Measurements from ENCODE around the gene OR6N1. TPM values are rescaled to one million over a fixed set of nuclear protein-coding genes. Genes with fewer than 3 reads are reported as not detected.

OR6N1 gene
- polyA plus RNA-seq, 1 of the 3 experiments (the other 2 are of a cell fraction): not detected

DNA sequence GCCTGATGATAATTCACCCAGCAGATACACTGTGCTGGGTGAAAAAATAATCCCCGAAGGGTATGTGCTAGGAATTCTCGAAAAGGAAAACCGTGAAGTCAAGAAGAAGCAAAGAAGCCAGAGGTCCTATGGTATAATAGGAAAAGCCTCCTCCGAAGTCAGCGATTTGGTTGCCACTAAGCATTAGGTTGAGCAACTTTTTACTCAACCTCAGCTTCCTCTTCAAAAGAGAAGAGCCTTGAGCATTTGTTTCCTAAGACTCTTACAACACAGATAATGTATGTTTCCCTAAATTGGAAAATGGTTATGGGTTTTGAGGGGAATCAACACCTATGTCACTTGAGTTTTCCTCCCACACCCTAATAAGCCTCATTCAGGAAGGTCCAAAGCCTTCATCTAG, 37.9 kb upstream of the OR6N1 start (continued):
- TF ChIP-seq YY1 (IDR thresholded peaks at IDR 0.05; ENCODE audit: low read depth) (no peak), TEAD4 (IDR thresholded peaks at IDR 0.05; ENCODE audit: borderline replicate concordance, insufficient read depth) (no peak)

DNA sequence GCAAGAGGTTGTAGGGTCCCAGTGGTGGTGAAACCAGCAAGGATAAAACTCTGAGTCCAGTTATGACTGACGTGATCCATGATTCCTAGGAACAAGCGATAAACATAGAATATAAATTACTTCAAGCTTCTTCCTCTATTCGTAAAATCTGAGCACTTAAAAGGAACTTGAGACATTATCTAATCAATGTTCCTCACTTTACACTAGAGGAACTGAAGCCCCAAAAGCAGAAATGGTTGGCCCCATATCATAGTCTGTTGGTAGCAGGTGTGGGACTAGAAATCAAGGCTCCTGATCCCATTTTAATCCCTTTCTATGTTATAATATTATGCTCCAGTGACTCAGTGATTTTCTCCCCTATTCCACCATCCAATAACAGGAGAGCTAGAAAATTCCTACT, 37.3 kb upstream of the OR6N1 start:
- H3K4me1 ChIP-seq (ENCODE audit: control insufficient read depth in 1 of 2, insufficient read depth in 2 of 2, low read depth in 1 of 2, low read length in 1 of 2): no peaks in the 10 kb centered on the region
- ChIA-PET CTCF (interaction anchor here (1.3 kb wide), 1 partner anchor 189 kb away, joined by 4 read pairs; no protein-coding TSS in a partner anchor), POLR2A (interaction anchor here (0.6 kb wide), 1 partner anchor 262 kb away, joined by 4 read pairs; no protein-coding TSS in a partner anchor)
- no peaks in the 10 kb centered on the region for H3K36me3 ChIP-seq (replicated peaks in 1 of 2; ENCODE audit: control insufficient read depth in 1 of 2, insufficient read depth in 2 of 2, low read length in 1 of 2)
- no peaks in the 10 kb centered on the region for H3F3A ChIP-seq (replicated peaks; ENCODE audit: insufficient read depth)
- H3K4me3 ChIP-seq (ENCODE audit: low read depth in 2 of 2, low read length in 1 of 2): no peak overlapping the region
- DNase-seq: no peak
- 0% methylated on average over 3 of the region's 3 CpGs for WGBS (ENCODE audit: low lambda C conversion rate)
- H2AFZ ChIP-seq (ENCODE audit: low read depth): no peak overlapping the region
- no peak overlapping the region for H3K9ac ChIP-seq
- no peaks in the 10 kb centered on the region for H4K20me1 ChIP-seq (ENCODE audit: insufficient read depth)
- TF ChIP-seq TAF1 (IDR thresholded peaks at IDR 0.05; ENCODE audit: borderline replicate concordance, low read depth, low read length): no peak
- TF ChIP-seq RAD21 (IDR thresholded peaks at IDR 0.05; ENCODE audit: low read length): no peak
- no peak for TF ChIP-seq EZH2phosphoT487 (IDR thresholded peaks at IDR 0.05; ENCODE audit: borderline replicate concordance, low read depth)
- no peak for TF ChIP-seq GATA2 (CRISPR knock-in tag; IDR thresholded peaks at IDR 0.05)
- TF ChIP-seq, protein P1, sequence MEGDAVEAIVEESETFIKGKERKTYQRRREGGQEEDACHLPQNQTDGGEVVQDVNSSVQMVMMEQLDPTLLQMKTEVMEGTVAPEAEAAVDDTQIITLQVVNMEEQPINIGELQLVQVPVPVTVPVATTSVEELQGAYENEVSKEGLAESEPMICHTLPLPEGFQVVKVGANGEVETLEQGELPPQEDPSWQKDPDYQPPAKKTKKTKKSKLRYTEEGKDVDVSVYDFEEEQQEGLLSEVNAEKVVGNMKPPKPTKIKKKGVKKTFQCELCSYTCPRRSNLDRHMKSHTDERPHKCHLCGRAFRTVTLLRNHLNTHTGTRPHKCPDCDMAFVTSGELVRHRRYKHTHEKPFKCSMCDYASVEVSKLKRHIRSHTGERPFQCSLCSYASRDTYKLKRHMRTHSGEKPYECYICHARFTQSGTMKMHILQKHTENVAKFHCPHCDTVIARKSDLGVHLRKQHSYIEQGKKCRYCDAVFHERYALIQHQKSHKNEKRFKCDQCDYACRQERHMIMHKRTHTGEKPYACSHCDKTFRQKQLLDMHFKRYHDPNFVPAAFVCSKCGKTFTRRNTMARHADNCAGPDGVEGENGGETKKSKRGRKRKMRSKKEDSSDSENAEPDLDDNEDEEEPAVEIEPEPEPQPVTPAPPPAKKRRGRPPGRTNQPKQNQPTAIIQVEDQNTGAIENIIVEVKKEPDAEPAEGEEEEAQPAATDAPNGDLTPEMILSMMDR (IDR thresholded peaks at IDR 0.05): no peak
- no peak for TF ChIP-seq YY1 (IDR thresholded peaks at IDR 0.05; ENCODE audit: low read depth)
- TF ChIP-seq NFIC (IDR thresholded peaks at IDR 0.05; ENCODE audit: borderline replicate concordance): no peak
- TF ChIP-seq JUND (IDR thresholded peaks at IDR 0.05): no peak
- no peak for TF ChIP-seq ELF1 (IDR thresholded peaks at IDR 0.05)
- TF ChIP-seq TCF12 (IDR thresholded peaks at IDR 0.05): no peak
- TF ChIP-seq, protein P2, sequence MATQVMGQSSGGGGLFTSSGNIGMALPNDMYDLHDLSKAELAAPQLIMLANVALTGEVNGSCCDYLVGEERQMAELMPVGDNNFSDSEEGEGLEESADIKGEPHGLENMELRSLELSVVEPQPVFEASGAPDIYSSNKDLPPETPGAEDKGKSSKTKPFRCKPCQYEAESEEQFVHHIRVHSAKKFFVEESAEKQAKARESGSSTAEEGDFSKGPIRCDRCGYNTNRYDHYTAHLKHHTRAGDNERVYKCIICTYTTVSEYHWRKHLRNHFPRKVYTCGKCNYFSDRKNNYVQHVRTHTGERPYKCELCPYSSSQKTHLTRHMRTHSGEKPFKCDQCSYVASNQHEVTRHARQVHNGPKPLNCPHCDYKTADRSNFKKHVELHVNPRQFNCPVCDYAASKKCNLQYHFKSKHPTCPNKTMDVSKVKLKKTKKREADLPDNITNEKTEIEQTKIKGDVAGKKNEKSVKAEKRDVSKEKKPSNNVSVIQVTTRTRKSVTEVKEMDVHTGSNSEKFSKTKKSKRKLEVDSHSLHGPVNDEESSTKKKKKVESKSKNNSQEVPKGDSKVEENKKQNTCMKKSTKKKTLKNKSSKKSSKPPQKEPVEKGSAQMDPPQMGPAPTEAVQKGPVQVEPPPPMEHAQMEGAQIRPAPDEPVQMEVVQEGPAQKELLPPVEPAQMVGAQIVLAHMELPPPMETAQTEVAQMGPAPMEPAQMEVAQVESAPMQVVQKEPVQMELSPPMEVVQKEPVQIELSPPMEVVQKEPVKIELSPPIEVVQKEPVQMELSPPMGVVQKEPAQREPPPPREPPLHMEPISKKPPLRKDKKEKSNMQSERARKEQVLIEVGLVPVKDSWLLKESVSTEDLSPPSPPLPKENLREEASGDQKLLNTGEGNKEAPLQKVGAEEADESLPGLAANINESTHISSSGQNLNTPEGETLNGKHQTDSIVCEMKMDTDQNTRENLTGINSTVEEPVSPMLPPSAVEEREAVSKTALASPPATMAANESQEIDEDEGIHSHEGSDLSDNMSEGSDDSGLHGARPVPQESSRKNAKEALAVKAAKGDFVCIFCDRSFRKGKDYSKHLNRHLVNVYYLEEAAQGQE (IDR thresholded peaks at IDR 0.05; ENCODE audit: low read depth, low read length): no peak
- no peak for TF ChIP-seq MXI1 (IDR thresholded peaks at IDR 0.05; ENCODE audit: low read depth, low read length)
- no peak for TF ChIP-seq MEF2A (IDR thresholded peaks at IDR 0.05; ENCODE audit: borderline replicate concordance, low read depth)
- TF ChIP-seq, protein P3, sequence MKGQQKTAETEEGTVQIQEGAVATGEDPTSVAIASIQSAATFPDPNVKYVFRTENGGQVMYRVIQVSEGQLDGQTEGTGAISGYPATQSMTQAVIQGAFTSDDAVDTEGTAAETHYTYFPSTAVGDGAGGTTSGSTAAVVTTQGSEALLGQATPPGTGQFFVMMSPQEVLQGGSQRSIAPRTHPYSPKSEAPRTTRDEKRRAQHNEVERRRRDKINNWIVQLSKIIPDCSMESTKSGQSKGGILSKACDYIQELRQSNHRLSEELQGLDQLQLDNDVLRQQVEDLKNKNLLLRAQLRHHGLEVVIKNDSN (IDR thresholded peaks at IDR 0.05; ENCODE audit: borderline replicate concordance, low read depth): no peak
- no peak for TF ChIP-seq CHD2 (IDR thresholded peaks at IDR 0.05; ENCODE audit: low read length, partially characterized antibody)
- TF ChIP-seq, protein P4, sequence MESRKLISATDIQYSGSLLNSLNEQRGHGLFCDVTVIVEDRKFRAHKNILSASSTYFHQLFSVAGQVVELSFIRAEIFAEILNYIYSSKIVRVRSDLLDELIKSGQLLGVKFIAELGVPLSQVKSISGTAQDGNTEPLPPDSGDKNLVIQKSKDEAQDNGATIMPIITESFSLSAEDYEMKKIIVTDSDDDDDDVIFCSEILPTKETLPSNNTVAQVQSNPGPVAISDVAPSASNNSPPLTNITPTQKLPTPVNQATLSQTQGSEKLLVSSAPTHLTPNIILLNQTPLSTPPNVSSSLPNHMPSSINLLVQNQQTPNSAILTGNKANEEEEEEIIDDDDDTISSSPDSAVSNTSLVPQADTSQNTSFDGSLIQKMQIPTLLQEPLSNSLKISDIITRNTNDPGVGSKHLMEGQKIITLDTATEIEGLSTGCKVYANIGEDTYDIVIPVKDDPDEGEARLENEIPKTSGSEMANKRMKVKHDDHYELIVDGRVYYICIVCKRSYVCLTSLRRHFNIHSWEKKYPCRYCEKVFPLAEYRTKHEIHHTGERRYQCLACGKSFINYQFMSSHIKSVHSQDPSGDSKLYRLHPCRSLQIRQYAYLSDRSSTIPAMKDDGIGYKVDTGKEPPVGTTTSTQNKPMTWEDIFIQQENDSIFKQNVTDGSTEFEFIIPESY (IDR thresholded peaks at IDR 0.05; ENCODE audit: borderline replicate concordance, low read depth): no peak
- TF ChIP-seq SIN3A (IDR thresholded peaks at IDR 0.05; ENCODE audit: borderline replicate concordance, low read depth, low read length): no peak
- no peak for TF ChIP-seq FOXJ3 (CRISPR knock-in tag; IDR thresholded peaks at IDR 0.05)
- no peak overlapping the region for H3K4me2 ChIP-seq
- no peaks in the 10 kb centered on the region for H3K79me2 ChIP-seq (ENCODE audit: insufficient read depth)
- H3K27me3 ChIP-seq (ENCODE audit: insufficient read depth): no peaks in the 10 kb centered on the region
- no peaks in the 10 kb centered on the region for H3K9me2 ChIP-seq
- H3K9me3 ChIP-seq: no peaks in the 10 kb centered on the region
- H3K27ac ChIP-seq (ENCODE audit: low read depth in 2 of 2, low read length in 1 of 2): no peak overlapping the region

All from SK-N-SH (cell line).